Endothelial cell of umbilical vein (primary cell): Measurements from ENCODE around the gene CALN1.

Source experiments
- EZH2 ChIP-seq: IDR thresholded peaks from 2 replicates; pipeline ENCODE4 v1.6.1; 2012; ENCODE audit warnings: borderline replicate concordance, low read depth, mild to moderate bottlenecking, moderate library complexity, low read length, inconsistent platforms; ENCODE audit not compliant: severe bottlenecking
- FOS ChIP-seq: IDR thresholded peaks from 2 replicates; pipeline ENCODE4 v1.6.1; 2011; ENCODE audit warnings: mild to moderate bottlenecking, low read length, moderate library complexity, borderline replicate concordance; ENCODE audit not compliant: insufficient read depth
- JUN ChIP-seq: IDR thresholded peaks from 2 replicates; pipeline ENCODE4 v1.6.1; 2011; ENCODE audit warnings: borderline replicate concordance, low read depth; ENCODE audit not compliant: insufficient read length, insufficient read depth
- MYC ChIP-seq: IDR thresholded peaks from one replicate; pipeline ENCODE4 v1.6.1; 2011; ENCODE audit warnings: mild to moderate bottlenecking, low read depth, low read length
- POLR2A ChIP-seq: IDR thresholded peaks from 2 replicates; pipeline ENCODE4 v1.6.1; 2012; ENCODE audit warnings: low read depth, mild to moderate bottlenecking, control low read depth, low read length
- POLR2AphosphoS5 ChIP-seq: IDR thresholded peaks from 2 replicates; pipeline ENCODE4 v1.6.1; 2012; ENCODE audit warnings: low read depth, mild to moderate bottlenecking, control low read depth, low read length, moderate library complexity; ENCODE audit not compliant: insufficient read depth
- TF ChIP-seq, protein P1 (sequence below), 2 donors: IDR thresholded peaks; 1 replicate in 1 of 2; 2 replicates in 1 of 2; pipeline ENCODE4 v1.5.1; 2011; ENCODE audit warnings: low read length in 2 of 2, mild to moderate bottlenecking in 2 of 2, moderate library complexity in 2 of 2, control low read depth in 1 of 2, inconsistent platforms in 1 of 2, low read depth in 1 of 2; ENCODE audit not compliant: insufficient read depth in 1 of 2; ENCODE audit errors: extremely low read depth in 1 of 2
- TF ChIP-seq, protein P2 (sequence below): IDR thresholded peaks from 2 replicates; pipeline ENCODE4 v1.6.1; 2011; ENCODE audit not compliant: insufficient read depth, insufficient read length

- TF ChIP-seq, protein P1, sequence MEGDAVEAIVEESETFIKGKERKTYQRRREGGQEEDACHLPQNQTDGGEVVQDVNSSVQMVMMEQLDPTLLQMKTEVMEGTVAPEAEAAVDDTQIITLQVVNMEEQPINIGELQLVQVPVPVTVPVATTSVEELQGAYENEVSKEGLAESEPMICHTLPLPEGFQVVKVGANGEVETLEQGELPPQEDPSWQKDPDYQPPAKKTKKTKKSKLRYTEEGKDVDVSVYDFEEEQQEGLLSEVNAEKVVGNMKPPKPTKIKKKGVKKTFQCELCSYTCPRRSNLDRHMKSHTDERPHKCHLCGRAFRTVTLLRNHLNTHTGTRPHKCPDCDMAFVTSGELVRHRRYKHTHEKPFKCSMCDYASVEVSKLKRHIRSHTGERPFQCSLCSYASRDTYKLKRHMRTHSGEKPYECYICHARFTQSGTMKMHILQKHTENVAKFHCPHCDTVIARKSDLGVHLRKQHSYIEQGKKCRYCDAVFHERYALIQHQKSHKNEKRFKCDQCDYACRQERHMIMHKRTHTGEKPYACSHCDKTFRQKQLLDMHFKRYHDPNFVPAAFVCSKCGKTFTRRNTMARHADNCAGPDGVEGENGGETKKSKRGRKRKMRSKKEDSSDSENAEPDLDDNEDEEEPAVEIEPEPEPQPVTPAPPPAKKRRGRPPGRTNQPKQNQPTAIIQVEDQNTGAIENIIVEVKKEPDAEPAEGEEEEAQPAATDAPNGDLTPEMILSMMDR (IDR thresholded peaks at IDR 0.05; ENCODE audit: extremely low read depth in 1 of 2, insufficient read depth in 1 of 2, low read depth in 1 of 2, low read length in 2 of 2), result no peak
- TF ChIP-seq, protein P2, sequence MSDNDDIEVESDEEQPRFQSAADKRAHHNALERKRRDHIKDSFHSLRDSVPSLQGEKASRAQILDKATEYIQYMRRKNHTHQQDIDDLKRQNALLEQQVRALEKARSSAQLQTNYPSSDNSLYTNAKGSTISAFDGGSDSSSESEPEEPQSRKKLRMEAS, result no peak
- TF ChIP-seq EZH2 (no peak), POLR2AphosphoS5 (no peak), FOS (no peak), POLR2A (no peak), JUN (no peak), MYC (no peak)
These were observed 168.8 kb downstream of the CALN1 start for GRCh38 chr7:72243329-72243728.
